ENCODE data around the gene MIER2.
"Not testable (repeated sequence)": the region's sequence is repeated elsewhere in the genome, so short reads cannot be mapped to it uniquely, and the experiment has no call there.

Gene MIER2

DNA sequence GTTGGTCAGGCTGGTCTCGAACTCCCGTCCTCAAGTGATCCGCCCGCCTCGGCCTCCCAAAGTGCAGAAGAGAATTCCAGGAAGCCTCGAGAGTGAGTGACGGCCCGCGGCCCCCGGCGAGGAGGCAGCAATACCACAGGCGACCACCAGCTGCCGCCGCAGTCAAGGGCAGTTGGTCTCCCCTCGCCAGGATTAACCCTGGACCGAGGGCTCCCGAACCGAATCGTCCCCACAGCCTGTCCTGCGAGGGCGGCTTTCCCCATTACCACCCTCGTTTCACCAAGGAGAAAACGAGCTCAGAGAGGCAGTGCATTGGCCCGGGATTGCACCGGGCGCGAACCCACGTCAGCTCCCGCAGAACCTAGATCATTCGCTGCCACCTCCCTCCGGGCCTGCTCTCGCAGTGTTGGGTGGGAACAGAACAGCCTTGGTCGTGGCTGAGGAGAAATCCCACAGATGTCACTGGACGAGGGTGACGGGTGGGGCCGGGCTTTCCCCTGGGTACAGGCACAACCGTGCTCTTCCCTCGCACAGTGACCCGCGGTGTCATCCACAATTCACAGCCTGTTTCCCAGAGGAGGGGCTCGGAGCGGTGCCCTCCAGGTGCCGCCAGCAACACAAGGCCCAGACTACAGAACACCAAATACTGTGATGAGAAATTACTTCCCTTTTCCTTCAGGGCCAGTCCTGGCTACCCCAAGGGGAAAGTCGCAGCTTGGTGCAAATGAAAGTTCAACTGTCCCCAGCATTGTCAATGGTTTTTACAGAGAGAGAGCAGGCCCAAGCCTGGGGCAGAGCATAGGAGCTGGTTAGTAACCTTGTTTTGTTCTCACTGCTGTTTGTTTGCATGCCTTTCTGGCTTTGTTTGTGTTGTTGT lies 39.6 kb upstream of the MIER2 start:
- no peak overlapping the region for H3K4me3 ChIP-seq (ENCODE audit: control insufficient read depth in 1 of 7, extremely low read depth in 1 of 7, insufficient read depth in 4 of 7, low read depth in 2 of 7, low read length in 6 of 7)
- H3K9me3 ChIP-seq (ENCODE audit: control extremely low read depth in 1 of 5, control insufficient read depth in 4 of 5, insufficient read depth in 2 of 5, low read depth in 1 of 5, low read length in 4 of 5) = no peaks in the 10 kb centered on the region
- no peak overlapping the region for H3K27ac ChIP-seq (ENCODE audit: insufficient read depth in 1 of 2, low read depth in 1 of 2, low read length in 2 of 2, poor library complexity in 1 of 2, severe bottlenecking in 2 of 2)
- H3K36me3 ChIP-seq (ENCODE audit: control insufficient read depth in 4 of 4, insufficient read depth in 4 of 4, low read length in 3 of 4) = no peaks in the 10 kb centered on the region
- peak; percentile 22 to 28 (median 25) for DNase-seq
- 18% methylated on average over 40 of the region's 44 CpGs for WGBS (ENCODE audit: insufficient coverage)
- CTCF ChIA-PET = interaction anchor here (0.9 to 2.3 kb wide), 7 partner anchors 12 to 127 kb away, joined by 3 to 7 read pairs (median 4); partner anchors contain the start of gene TPGS1
- peaks cover 0 to 8% (median 3%) of the 10 kb centered on the region in 4 experiments for H3K4me1 ChIP-seq (ENCODE audit: control extremely low read depth in 1 of 4, control insufficient read depth in 4 of 4, insufficient read depth in 4 of 4, low read length in 3 of 4)
- POLR2A ChIA-PET = no interaction called here
- H3K27me3 ChIP-seq (replicated peaks in 2 of 5; ENCODE audit: control insufficient read depth in 4 of 5, insufficient read depth in 5 of 5, low read length in 4 of 5) = peaks cover 0 to 51% (median 25%) of the 10 kb centered on the region in 5 experiments

DNA sequence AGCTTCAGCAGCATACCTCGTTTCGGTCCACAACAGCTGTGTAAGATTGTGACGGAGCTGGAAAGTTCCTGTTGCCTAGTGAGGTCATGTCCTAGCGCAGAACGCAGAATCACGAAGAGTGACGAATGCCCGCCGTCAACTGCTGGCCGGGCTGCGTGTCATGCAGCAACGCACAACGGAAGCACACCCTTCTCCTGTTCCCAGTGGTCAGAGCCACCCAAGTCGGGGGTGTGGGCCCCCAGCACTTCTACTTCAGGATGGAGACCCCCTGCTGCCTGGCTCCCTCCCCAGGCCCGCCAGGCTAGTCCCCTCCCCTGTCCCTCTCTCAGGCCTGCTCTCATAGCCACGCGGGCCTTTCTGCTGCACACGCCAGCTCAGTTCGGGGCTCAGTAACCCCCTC lies 38.4 kb upstream of the MIER2 start:
- DNase-seq = no peak
- H3K4me1 ChIP-seq (ENCODE audit: control extremely low read depth in 1 of 4, control insufficient read depth in 4 of 4, insufficient read depth in 4 of 4, low read length in 3 of 4) = peaks cover 0 to 8% (median 3%) of the 10 kb centered on the region in 4 experiments
- ChIA-PET POLR2A (no interaction called here), CTCF (interaction anchor here (1.1 to 2.3 kb wide), 3 partner anchors 78 to 128 kb away, joined by 3 to 7 read pairs (median 4); partner anchors contain the start of gene TPGS1)
- peaks cover 0 to 53% (median 19%) of the 10 kb centered on the region in 5 experiments for H3K27me3 ChIP-seq (replicated peaks in 2 of 5; ENCODE audit: control insufficient read depth in 4 of 5, insufficient read depth in 5 of 5, low read length in 4 of 5)
- H3K27ac ChIP-seq (ENCODE audit: insufficient read depth in 1 of 2, low read depth in 1 of 2, low read length in 2 of 2, poor library complexity in 1 of 2, severe bottlenecking in 2 of 2) = no peak overlapping the region
- WGBS (ENCODE audit: insufficient coverage) = 87% methylated on average over 17 of the region's 19 CpGs
- no peak overlapping the region for H3K4me3 ChIP-seq (ENCODE audit: control insufficient read depth in 1 of 7, extremely low read depth in 1 of 7, insufficient read depth in 4 of 7, low read depth in 2 of 7, low read length in 6 of 7)
- H3K36me3 ChIP-seq (ENCODE audit: control insufficient read depth in 4 of 4, insufficient read depth in 4 of 4, low read length in 3 of 4) = no peaks in the 10 kb centered on the region
- no peaks in the 10 kb centered on the region for H3K9me3 ChIP-seq (ENCODE audit: control extremely low read depth in 1 of 5, control insufficient read depth in 4 of 5, insufficient read depth in 2 of 5, low read depth in 1 of 5, low read length in 4 of 5)

DNA sequence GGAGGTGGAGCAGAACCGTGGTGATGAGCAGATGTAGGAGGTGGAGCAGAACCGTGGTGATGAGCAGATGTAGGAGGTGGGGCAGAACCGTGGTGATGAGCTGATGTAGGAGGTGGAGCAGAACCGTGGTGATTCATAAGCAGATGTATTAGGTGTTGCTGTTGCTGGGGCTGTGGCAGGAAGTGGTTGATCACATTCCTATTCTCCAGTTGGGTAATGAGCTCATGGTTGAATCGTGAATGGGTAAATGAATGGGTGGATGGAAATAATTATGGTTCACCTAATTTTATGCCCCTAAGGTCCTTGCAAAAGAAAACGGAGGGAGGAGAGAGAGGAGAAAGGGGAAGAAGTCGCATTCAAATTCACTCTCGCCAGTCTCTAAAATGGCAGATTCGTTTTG lies 38.0 kb upstream of the MIER2 start:
- whole genome bisulfite sequencing (ENCODE audit: insufficient coverage) = 80% methylated on average over 6 of the region's 9 CpGs
- CTCF ChIA-PET = interaction anchor here (1.1 kb wide), 1 partner anchor 78 kb away, joined by 3 read pairs; no protein-coding TSS in a partner anchor
- POLR2A ChIA-PET; H3K27ac ChIP-seq (ENCODE audit: insufficient read depth in 1 of 2, low read depth in 1 of 2, low read length in 2 of 2, poor library complexity in 1 of 2, severe bottlenecking in 2 of 2); H3K4me1 ChIP-seq (ENCODE audit: control extremely low read depth in 1 of 4, control insufficient read depth in 4 of 4, insufficient read depth in 4 of 4, low read length in 3 of 4); H3K9me3 ChIP-seq (ENCODE audit: control extremely low read depth in 1 of 5, control insufficient read depth in 4 of 5, insufficient read depth in 2 of 5, low read depth in 1 of 5, low read length in 4 of 5); H3K36me3 ChIP-seq (ENCODE audit: control insufficient read depth in 4 of 4, insufficient read depth in 4 of 4, low read length in 3 of 4); H3K4me3 ChIP-seq (ENCODE audit: control insufficient read depth in 1 of 7, extremely low read depth in 1 of 7, insufficient read depth in 4 of 7, low read depth in 2 of 7, low read length in 6 of 7): not testable (repeated sequence)
- H3K27me3 ChIP-seq (replicated peaks in 2 of 5; ENCODE audit: control insufficient read depth in 4 of 5, insufficient read depth in 5 of 5, low read length in 4 of 5) = peaks cover 0 to 50% (median 16%) of the 10 kb centered on the region in 5 experiments
- DNase-seq = peak in 2 of 3 donors; percentile 41 to 42

DNA sequence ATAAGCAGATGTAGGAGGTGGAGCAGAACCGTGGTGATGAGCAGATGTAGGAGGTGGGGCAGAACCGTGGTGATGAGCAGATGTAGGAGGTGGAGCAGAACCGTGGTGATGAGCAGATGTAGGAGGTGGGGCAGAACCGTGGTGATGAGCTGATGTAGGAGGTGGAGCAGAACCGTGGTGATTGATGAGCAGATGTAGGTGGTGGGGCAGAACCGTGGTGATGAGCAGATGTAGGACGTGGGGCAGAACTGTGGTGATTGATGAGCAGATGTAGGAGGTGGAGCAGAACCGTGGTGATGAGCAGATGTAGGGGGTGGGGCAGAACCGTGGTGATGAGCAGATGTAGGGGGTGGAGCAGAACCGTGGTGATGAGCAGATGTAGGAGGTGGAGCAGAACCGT lies 37.3 kb upstream of the MIER2 start:
- WGBS (ENCODE audit: insufficient coverage) = 92% methylated on average over 5 of the region's 11 CpGs
- POLR2A ChIA-PET = not testable (repeated sequence)

DNA sequence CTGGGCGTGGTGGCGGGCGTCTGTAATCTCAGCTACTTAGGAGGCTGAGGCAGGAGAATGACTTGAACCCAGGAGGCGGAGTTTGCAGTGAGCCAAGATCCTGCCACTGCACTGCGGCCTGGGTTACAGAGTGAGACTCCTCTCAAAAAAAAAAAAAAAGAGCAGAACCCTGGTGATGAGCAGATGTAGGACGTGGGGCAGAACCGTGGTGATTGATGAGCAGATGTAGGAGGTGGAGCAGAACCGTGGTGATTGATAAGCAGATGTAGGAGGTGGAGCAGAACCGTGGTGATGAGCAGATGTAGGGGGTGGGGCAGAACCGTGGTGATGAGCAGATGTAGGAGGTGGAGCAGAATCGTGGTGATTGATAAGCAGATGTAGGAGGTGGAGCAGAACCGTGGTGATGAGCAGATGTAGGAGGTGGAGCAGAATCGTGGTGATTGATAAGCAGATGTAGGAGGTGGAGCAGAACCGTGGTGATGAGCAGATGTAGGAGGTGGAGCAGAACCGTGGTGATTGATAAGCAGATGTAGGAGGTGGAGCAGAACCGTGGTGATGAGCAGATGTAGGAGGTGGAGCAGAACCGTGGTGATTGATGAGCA lies 36.1 kb upstream of the MIER2 start:
- H3K4me1 ChIP-seq (ENCODE audit: control extremely low read depth in 1 of 4, control insufficient read depth in 4 of 4, insufficient read depth in 4 of 4, low read length in 3 of 4); POLR2A ChIA-PET; H3K36me3 ChIP-seq (ENCODE audit: control insufficient read depth in 4 of 4, insufficient read depth in 4 of 4, low read length in 3 of 4); H3K4me3 ChIP-seq (ENCODE audit: control insufficient read depth in 1 of 7, extremely low read depth in 1 of 7, insufficient read depth in 4 of 7, low read depth in 2 of 7, low read length in 6 of 7); DNase-seq; H3K9me3 ChIP-seq (ENCODE audit: control extremely low read depth in 1 of 5, control insufficient read depth in 4 of 5, insufficient read depth in 2 of 5, low read depth in 1 of 5, low read length in 4 of 5); H3K27ac ChIP-seq (ENCODE audit: insufficient read depth in 1 of 2, low read depth in 1 of 2, low read length in 2 of 2, poor library complexity in 1 of 2, severe bottlenecking in 2 of 2); CTCF ChIA-PET: not testable (repeated sequence)
- H3K27me3 ChIP-seq (replicated peaks in 2 of 5; ENCODE audit: control insufficient read depth in 4 of 5, insufficient read depth in 5 of 5, low read length in 4 of 5) = peaks cover 0 to 40% (median 14%) of the 10 kb centered on the region in 5 experiments
- 94% methylated on average over 6 of the region's 17 CpGs for WGBS (ENCODE audit: insufficient coverage)

More for the DNA sequence above, 37.3 kb upstream of the MIER2 start:
- CTCF ChIA-PET = interaction anchor here (1.1 kb wide), 1 partner anchor 77 kb away, joined by 3 read pairs; no protein-coding TSS in a partner anchor
- not testable (repeated sequence) for H3K36me3 ChIP-seq (ENCODE audit: control insufficient read depth in 4 of 4, insufficient read depth in 4 of 4, low read length in 3 of 4); DNase-seq; H3K4me1 ChIP-seq (ENCODE audit: control extremely low read depth in 1 of 4, control insufficient read depth in 4 of 4, insufficient read depth in 4 of 4, low read length in 3 of 4); H3K27ac ChIP-seq (ENCODE audit: insufficient read depth in 1 of 2, low read depth in 1 of 2, low read length in 2 of 2, poor library complexity in 1 of 2, severe bottlenecking in 2 of 2); H3K9me3 ChIP-seq (ENCODE audit: control extremely low read depth in 1 of 5, control insufficient read depth in 4 of 5, insufficient read depth in 2 of 5, low read depth in 1 of 5, low read length in 4 of 5); H3K4me3 ChIP-seq (ENCODE audit: control insufficient read depth in 1 of 7, extremely low read depth in 1 of 7, insufficient read depth in 4 of 7, low read depth in 2 of 7, low read length in 6 of 7)
- H3K27me3 ChIP-seq (replicated peaks in 2 of 5; ENCODE audit: control insufficient read depth in 4 of 5, insufficient read depth in 5 of 5, low read length in 4 of 5) = peaks cover 0 to 47% (median 14%) of the 10 kb centered on the region in 5 experiments

DNA sequence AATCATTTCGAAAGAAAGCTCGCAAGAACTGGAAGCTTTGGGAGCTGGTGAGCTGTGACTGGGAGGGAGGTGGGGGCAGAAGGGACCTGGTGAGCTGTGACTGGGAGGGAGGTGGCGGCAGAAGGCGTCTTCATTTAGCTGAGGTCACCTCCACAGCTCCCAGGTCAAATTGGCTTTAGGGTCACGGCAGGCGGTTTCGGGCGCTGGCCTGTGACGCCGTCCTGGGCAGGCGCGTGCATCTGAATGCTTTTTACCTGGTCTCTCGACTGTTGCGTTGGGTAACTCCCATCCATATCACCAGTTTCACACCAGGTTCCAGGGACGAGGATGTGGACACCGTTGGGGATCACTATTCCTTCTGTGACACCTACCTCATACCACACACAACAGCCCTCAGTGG lies 35.2 kb upstream of the MIER2 start:
- no peak overlapping the region for H3K4me3 ChIP-seq (ENCODE audit: control insufficient read depth in 1 of 7, extremely low read depth in 1 of 7, insufficient read depth in 4 of 7, low read depth in 2 of 7, low read length in 6 of 7)
- 95% methylated on average over 16 of the region's 16 CpGs for WGBS (ENCODE audit: insufficient coverage)
- ChIA-PET CTCF (no interaction called here), POLR2A (no interaction called here)
- no peak overlapping the region for H3K27ac ChIP-seq (ENCODE audit: insufficient read depth in 1 of 2, low read depth in 1 of 2, low read length in 2 of 2, poor library complexity in 1 of 2, severe bottlenecking in 2 of 2)
- H3K27me3 ChIP-seq (replicated peaks in 2 of 5; ENCODE audit: control insufficient read depth in 4 of 5, insufficient read depth in 5 of 5, low read length in 4 of 5) = peaks cover 0 to 39% (median 14%) of the 10 kb centered on the region in 5 experiments
- H3K9me3 ChIP-seq (ENCODE audit: control extremely low read depth in 1 of 5, control insufficient read depth in 4 of 5, insufficient read depth in 2 of 5, low read depth in 1 of 5, low read length in 4 of 5) = no peaks in the 10 kb centered on the region
- H3K36me3 ChIP-seq (ENCODE audit: control insufficient read depth in 4 of 4, insufficient read depth in 4 of 4, low read length in 3 of 4) = no peaks in the 10 kb centered on the region
- peaks cover 0 to 8% (median 3%) of the 10 kb centered on the region in 4 experiments for H3K4me1 ChIP-seq (ENCODE audit: control extremely low read depth in 1 of 4, control insufficient read depth in 4 of 4, insufficient read depth in 4 of 4, low read length in 3 of 4)
- DNase-seq = no peak

DNA sequence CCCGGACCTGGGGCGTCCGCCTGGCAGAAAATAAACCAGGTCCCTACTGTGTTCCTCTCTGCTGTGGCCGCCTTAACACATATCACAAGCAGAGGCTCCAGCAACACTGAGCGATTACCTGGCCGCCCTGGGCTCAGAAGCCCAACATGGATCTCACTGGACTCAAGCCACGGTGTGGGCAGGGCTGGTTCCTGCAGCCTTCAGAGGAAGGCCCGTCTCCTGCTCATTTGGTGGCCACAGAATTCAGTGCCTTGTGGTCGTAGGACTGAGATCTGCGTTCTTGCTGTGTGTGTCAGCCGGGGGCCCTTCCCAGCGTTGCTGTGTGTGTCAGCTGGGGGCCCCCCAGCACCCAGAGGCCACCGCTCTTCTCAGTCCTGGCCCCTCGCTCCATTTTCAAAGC lies 34.1 kb upstream of the MIER2 start:
- WGBS (ENCODE audit: insufficient coverage) = 77% methylated on average over 14 of the region's 14 CpGs
- Histone ChIP-seq H3K27ac (ENCODE audit: insufficient read depth in 1 of 2, low read depth in 1 of 2, low read length in 2 of 2, poor library complexity in 1 of 2, severe bottlenecking in 2 of 2) (no peak overlapping the region), H3K4me3 (ENCODE audit: control insufficient read depth in 1 of 7, extremely low read depth in 1 of 7, insufficient read depth in 4 of 7, low read depth in 2 of 7, low read length in 6 of 7) (no peak overlapping the region), H3K27me3 (replicated peaks in 2 of 5; ENCODE audit: control insufficient read depth in 4 of 5, insufficient read depth in 5 of 5, low read length in 4 of 5) (peaks cover 0 to 39% (median 14%) of the 10 kb centered on the region in 5 experiments), H3K9me3 (ENCODE audit: control extremely low read depth in 1 of 5, control insufficient read depth in 4 of 5, insufficient read depth in 2 of 5, low read depth in 1 of 5, low read length in 4 of 5) (no peaks in the 10 kb centered on the region), H3K36me3 (ENCODE audit: control insufficient read depth in 4 of 4, insufficient read depth in 4 of 4, low read length in 3 of 4) (no peaks in the 10 kb centered on the region), H3K4me1 (ENCODE audit: control extremely low read depth in 1 of 4, control insufficient read depth in 4 of 4, insufficient read depth in 4 of 4, low read length in 3 of 4) (peaks cover 0 to 2% (median under 1%) of the 10 kb centered on the region in 4 experiments)
- DNase-seq = no peak
- ChIA-PET CTCF (no interaction called here), POLR2A (no interaction called here)

Measured in common myeloid progenitor, CD34-positive (primary cell).